Measurements from ENCODE around the gene TANGO2. TPM values are rescaled to one million over a fixed set of nuclear protein-coding genes. Genes with fewer than 3 reads are reported as not detected.

Gene TANGO2
- total and polyA plus RNA-seq, 2 donors (not counting 1 experiment from before 2014, with no cell fraction given) = 75.5 to 75.6 TPM

- Mint-ChIP-seq H3K9me3 (ENCODE audit: insufficient read depth) (no peaks in the 10 kb centered on the region), H3K27me3 (no peaks in the 10 kb centered on the region), H3K4me3 (no peak overlapping the region), H3K4me1 (peaks cover 5% of the 10 kb centered on the region), H3K27ac (no peak overlapping the region)
- ATAC-seq (ENCODE audit: low read depth) = no peak
- no peaks in the 10 kb centered on the region for H3K79me2 ChIP-seq (ENCODE audit: control insufficient read depth, insufficient read depth, low read length)
- WGBS (ENCODE audit: insufficient coverage) = 100% methylated on average over 7 of the region's 12 CpGs
- no peak overlapping the region for H3K4me2 ChIP-seq (replicated peaks; ENCODE audit: low read depth, low read length, poor library complexity, severe bottlenecking)
- H4K20me1 ChIP-seq (ENCODE audit: control insufficient read depth, insufficient read depth, low read length, poor library complexity, severe bottlenecking) = no peaks in the 10 kb centered on the region
- ChIA-PET CTCF (no interaction called here), POLR2A (no interaction called here)
- no peak for DNase-seq
- intact Hi-C loops (cut with micrococcal nuclease) = no loop called here
- no peak overlapping the region for H2AFZ ChIP-seq (ENCODE audit: insufficient read depth, low read depth, low read length, poor library complexity, severe bottlenecking)
- no peak overlapping the region for H3K4me3 ChIP-seq (ENCODE audit: control extremely low read depth in 1 of 5, extremely low read depth in 1 of 5, insufficient read depth in 1 of 5, low read depth in 2 of 5, low read length in 4 of 5)
- H3K4me1 ChIP-seq (ENCODE audit: control insufficient read depth in 2 of 2, insufficient read depth in 2 of 2, low read length in 2 of 2) = no peaks in the 10 kb centered on the region
- no peak overlapping the region for H3K27ac ChIP-seq (ENCODE audit: low read length in 2 of 2)
- H3K9me3 ChIP-seq (ENCODE audit: control extremely low read depth in 1 of 3, control insufficient read depth in 2 of 3, insufficient read depth in 1 of 3, low read length in 2 of 3) = no peaks in the 10 kb centered on the region
- no peak overlapping the region for H3K9ac ChIP-seq (ENCODE audit: low read length)
- peaks cover 2 to 25% of the 10 kb centered on the region in 2 experiments for H3K36me3 ChIP-seq (replicated peaks in 1 of 2; ENCODE audit: control extremely low read depth in 1 of 2, control insufficient read depth in 1 of 2, extremely low read depth in 1 of 2, insufficient read depth in 2 of 2, low read length in 1 of 2)
- no peak for TF ChIP-seq CTCF (IDR thresholded peaks at IDR 0.05)
- no peak for TF ChIP-seq EZH2 (IDR thresholded peaks at IDR 0.05; ENCODE audit: borderline replicate concordance, insufficient read depth, low read depth, low read length, poor library complexity, severe bottlenecking)
- no peaks in the 10 kb centered on the region for H3K27me3 ChIP-seq (replicated peaks in 1 of 4; ENCODE audit: control extremely low read depth in 1 of 4, control insufficient read depth in 3 of 4, insufficient read depth in 4 of 4, low read length in 3 of 4)
Measured at GRCh38 chr22:20102203-20102780, 81.4 kb downstream of the TANGO2 start.

GRCh38 chr22:20105456-20106204 is 84.7 kb downstream of the TANGO2 start:
- WGBS (ENCODE audit: insufficient coverage) = 100% methylated on average over 7 of the region's 7 CpGs
- no peak overlapping the region for H3K4me2 ChIP-seq (replicated peaks; ENCODE audit: low read depth, low read length, poor library complexity, severe bottlenecking)
- no peaks in the 10 kb centered on the region for H3K27me3 Mint-ChIP-seq
- no peaks in the 10 kb centered on the region for H3K27me3 ChIP-seq (replicated peaks in 1 of 4; ENCODE audit: control extremely low read depth in 1 of 4, control insufficient read depth in 3 of 4, insufficient read depth in 4 of 4, low read length in 3 of 4)
- H3K4me3 Mint-ChIP-seq = no peak overlapping the region
- peaks cover 0 to 40% of the 10 kb centered on the region in 2 experiments for H3K36me3 ChIP-seq (replicated peaks in 1 of 2; ENCODE audit: control extremely low read depth in 1 of 2, control insufficient read depth in 1 of 2, extremely low read depth in 1 of 2, insufficient read depth in 2 of 2, low read length in 1 of 2)
- H3K4me1 Mint-ChIP-seq = peaks cover 5% of the 10 kb centered on the region
- no peak for ATAC-seq (ENCODE audit: low read depth)
- no peaks in the 10 kb centered on the region for H3K4me1 ChIP-seq (ENCODE audit: control insufficient read depth in 2 of 2, insufficient read depth in 2 of 2, low read length in 2 of 2)
- H4K20me1 ChIP-seq (ENCODE audit: control insufficient read depth, insufficient read depth, low read length, poor library complexity, severe bottlenecking) = no peaks in the 10 kb centered on the region
- no peaks in the 10 kb centered on the region for H3K79me2 ChIP-seq (ENCODE audit: control insufficient read depth, insufficient read depth, low read length)
- no peaks in the 10 kb centered on the region for H3K9me3 Mint-ChIP-seq (ENCODE audit: insufficient read depth)
- no peak overlapping the region for H2AFZ ChIP-seq (ENCODE audit: insufficient read depth, low read depth, low read length, poor library complexity, severe bottlenecking)
- H3K27ac ChIP-seq (ENCODE audit: low read length in 2 of 2) = no peak overlapping the region
- no peaks in the 10 kb centered on the region for H3K9me3 ChIP-seq (ENCODE audit: control extremely low read depth in 1 of 3, control insufficient read depth in 2 of 3, insufficient read depth in 1 of 3, low read length in 2 of 3)
- intact Hi-C loops (cut with micrococcal nuclease) = no loop called here
- POLR2A ChIA-PET = no interaction called here
- CTCF ChIA-PET = interaction anchor here (1.0 kb wide), 1 partner anchor 17 kb away, joined by 4 read pairs; no protein-coding TSS in a partner anchor
- H3K4me3 ChIP-seq (ENCODE audit: control extremely low read depth in 1 of 5, extremely low read depth in 1 of 5, insufficient read depth in 1 of 5, low read depth in 2 of 5, low read length in 4 of 5) = no peak overlapping the region
- TF ChIP-seq CTCF (IDR thresholded peaks at IDR 0.05) (no peak), EZH2 (IDR thresholded peaks at IDR 0.05; ENCODE audit: borderline replicate concordance, insufficient read depth, low read depth, low read length, poor library complexity, severe bottlenecking) (no peak)
- H3K9ac ChIP-seq (ENCODE audit: low read length) = no peak overlapping the region
- DNase-seq = no peak
- H3K27ac Mint-ChIP-seq = no peak overlapping the region

Data from B cell (primary cell).